Measurements from ENCODE around the gene VPS51.

The VPS51 gene

GRCh38 chr11:65095974-65096806 lies at the start of gene VPS51:
TSS of gene VPS51 (plus strand) at chr11:65096214. CDS start at chr11:65096251, 37 bp downstream.
- peak; percentile 86 for DNase-seq (ENCODE audit: low spot score)

- peak; percentile 12 for DNase-seq (ENCODE audit: low spot score)
These were observed 48.2 kb upstream of the VPS51 start for GRCh38 chr11:65047581-65048422.

GRCh38 chr11:65051398-65051858 lies 44.6 kb upstream of the VPS51 start:
- DNase-seq (ENCODE audit: low spot score): no peak

GRCh38 chr11:65053827-65054508 lies 42.0 kb upstream of the VPS51 start:
- DNase-seq (ENCODE audit: low spot score): peak; percentile 11

DNA sequence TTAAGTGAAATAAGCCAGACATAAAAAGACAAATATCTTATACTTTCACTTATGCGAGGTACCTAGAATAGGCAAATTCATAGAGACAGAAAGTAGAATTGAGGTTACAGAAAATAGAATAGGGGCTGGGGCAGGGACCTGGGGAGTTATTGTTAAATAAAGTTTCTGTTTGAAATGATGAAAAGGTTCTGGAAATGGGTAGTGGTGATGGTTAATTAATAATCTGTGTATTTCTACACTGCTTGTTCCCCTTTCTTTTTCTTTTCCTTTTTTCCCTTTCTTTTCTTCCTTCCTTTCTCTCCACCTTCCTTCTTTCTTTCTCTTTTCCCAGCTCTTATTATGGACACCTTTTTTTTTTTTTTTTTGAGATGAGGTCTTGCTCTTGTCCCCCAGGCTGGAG lies 40.5 kb upstream of the VPS51 start:
- no peak for DNase-seq (ENCODE audit: low spot score)

- no peak for DNase-seq (ENCODE audit: low spot score)
These were observed 39.0 kb upstream of the VPS51 start for GRCh38 chr11:65056999-65057398.

DNA sequence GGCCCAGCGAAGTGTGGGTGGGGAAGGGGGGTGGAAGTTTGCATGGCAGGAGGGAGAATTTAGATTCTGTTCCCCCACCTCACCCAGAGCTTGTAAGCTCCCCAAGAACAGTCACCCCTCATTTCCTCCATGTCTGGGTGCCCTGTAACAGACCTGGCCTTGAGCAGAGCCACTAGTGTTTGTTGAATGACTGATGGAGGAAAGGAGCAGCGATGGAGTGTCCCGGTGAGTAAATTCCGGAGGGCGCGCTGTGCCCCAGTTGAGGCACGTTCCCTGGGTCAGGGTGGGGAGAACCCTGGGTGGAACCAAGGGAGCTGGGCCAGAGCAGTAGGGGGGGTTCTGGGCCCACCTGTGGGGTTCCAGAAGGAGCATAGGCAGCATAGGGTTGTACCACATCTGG lies 38.5 kb upstream of the VPS51 start:
- no peak for DNase-seq (ENCODE audit: low spot score)

GRCh38 chr11:65058012-65058411 lies 38.0 kb upstream of the VPS51 start:
- no peak for DNase-seq (ENCODE audit: low spot score)

DNA sequence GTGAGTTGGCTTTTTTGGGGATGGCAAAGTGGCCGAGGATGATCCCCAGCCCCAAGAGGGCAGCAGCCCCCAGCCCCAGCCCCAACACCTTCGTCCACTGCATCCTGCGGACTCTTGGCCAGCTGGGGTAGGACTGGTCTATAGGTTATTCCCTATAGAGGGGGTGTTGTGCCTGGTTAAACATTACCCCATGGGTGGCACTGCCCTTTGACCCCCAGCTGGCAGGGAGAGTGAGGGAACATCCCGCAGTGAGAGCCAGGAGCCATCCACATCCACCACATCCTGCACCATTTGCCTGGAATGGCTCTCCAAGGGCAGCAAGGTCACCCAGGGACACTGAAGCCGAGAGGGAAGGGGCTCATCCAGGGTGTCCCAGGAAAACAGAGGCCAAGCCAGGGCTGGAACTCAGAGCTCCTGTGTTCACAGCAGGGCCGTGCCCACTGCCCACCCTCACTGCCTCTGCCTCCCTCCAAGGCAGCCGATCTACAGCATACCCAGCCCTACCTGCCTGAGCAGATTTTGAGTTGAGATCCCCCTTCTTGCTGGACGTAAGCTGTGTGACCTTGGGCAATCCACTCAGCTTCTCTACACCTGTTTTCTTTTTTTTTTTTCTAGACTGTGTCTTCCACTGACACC lies 37.5 kb upstream of the VPS51 start, which contains the start of gene NAALADL1:
NAALADL1 (minus strand) TSS at position 135 of the 636 bp plus-strand sequence; CDS start at position 103, 32 bp downstream.
- DNase-seq (ENCODE audit: low spot score): no peak

- no peak for DNase-seq (ENCODE audit: low spot score)
These were observed 36.5 kb upstream of the VPS51 start for GRCh38 chr11:65059523-65059922.

- DNase-seq (ENCODE audit: low spot score): no peak
These were observed 35.8 kb upstream of the VPS51 start for GRCh38 chr11:65059959-65060824.

DNA sequence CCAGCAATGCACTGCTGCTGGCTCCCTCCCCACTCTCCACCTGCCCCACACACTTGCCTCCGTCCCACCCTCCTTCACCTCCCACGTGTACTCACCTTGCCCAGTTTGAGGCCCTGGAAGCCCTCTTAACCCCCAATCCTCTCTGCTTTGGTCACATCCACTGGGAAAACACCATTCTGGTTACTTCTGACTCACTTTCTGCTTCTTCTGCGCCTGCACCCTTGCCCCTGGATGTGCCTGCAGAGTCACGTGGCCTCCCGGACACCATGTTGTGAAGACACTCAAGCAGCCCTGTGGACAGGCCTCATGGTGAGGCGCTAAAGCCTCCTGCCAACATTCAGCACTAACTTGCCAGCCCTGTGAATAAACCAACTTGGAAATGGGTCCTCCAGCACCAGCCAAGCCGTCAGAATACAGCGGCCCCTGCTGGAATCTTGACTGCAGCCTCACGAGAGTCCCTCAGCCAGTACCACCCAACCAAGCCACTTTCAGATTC lies 35.1 kb upstream of the VPS51 start:
- DNase-seq (ENCODE audit: low spot score): no peak

DNA sequence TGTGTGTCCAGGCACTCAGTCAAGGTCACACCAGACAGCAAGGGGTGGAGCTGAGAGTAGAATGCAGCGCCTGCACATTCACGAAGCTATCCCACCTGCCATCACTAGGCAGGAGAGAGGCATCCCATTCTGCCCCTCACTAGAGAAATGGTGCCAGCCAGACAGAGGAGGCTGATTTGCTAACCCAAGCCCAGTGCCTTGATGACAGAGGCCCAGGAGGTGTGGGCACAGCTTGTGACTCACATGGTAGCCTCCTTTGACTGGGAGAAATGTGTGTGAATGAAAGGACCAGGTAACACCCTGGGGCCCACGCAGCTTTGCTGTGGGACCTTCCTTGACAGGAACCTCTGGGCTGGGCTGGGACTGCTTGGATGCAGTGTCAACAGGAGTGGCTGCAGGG lies 32.5 kb upstream of the VPS51 start:
- no peak for DNase-seq (ENCODE audit: low spot score)

GRCh38 chr11:65064847-65065240 lies 31.2 kb upstream of the VPS51 start:
- no peak for DNase-seq (ENCODE audit: low spot score)

GRCh38 chr11:65065851-65066250 lies 30.2 kb upstream of the VPS51 start:
- no peak for DNase-seq (ENCODE audit: low spot score)

- no peak for DNase-seq (ENCODE audit: low spot score)
These were observed 29.7 kb upstream of the VPS51 start for GRCh38 chr11:65066315-65066714.

GRCh38 chr11:65066805-65067291 lies 29.2 kb upstream of the VPS51 start:
- no peak for DNase-seq (ENCODE audit: low spot score)

- DNase-seq (ENCODE audit: low spot score): no peak
These were observed 28.6 kb upstream of the VPS51 start for GRCh38 chr11:65067446-65067845.

DNA sequence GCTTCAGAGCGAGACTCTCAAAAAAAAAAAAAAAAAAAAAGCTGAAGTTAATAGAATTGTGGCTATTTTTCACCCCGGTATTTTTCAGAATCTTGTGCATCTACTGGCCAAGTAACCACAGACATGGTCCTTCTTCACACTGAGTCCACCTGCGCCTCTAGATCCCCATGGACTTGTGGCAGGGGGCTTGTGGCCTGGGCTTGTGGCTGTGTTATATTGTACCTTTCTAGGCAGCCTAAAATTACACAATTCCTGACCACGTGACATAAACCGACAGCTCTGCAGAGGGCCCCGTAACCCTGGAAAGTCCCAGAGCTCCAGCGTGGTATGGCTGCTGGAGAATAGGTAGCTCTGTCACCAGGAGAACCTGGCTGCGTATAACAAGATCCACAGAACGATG lies 26.8 kb upstream of the VPS51 start:
- DNase-seq (ENCODE audit: low spot score): no peak

DNA sequence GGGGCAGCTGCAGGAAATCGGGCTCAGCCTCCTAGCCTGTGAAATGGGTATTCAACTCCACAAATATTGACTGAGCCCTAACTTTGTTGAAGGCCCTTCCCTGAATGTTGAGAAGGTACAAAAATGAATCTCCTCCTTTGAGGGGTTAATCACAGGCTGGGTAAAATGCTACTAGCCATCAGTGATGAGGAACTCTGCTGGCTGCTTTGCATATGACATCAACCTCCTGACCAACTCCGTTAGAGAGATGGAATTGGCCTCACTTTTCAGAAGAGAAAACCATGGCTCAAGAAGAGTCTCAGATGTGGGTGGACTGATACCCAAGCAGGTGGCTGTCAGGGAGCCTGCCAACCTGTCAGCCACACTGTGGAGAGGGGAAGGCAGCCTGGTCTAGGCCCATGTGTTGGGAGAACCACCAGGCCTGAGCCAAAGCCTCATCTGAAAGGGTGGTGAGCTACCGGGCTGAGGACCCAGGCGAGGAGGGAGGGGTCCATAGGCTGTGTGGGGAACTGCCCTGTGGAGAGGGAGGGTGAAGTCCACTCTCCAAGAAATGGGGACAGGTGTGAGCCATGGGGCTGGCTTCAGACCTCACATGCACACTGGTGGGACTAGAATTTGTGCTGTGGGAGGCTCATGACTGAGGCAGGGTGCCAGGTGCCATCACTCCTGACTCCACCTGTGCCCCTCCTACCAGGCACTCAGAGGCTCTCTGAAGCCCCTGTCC lies 23.9 kb upstream of the VPS51 start:
- no peak for DNase-seq (ENCODE audit: low spot score)
